Pancreas (tissue), 10 donors: Measurements from ENCODE around the gene OR6B1. TPM values are rescaled to one million over a fixed set of nuclear protein-coding genes. Genes with fewer than 3 reads are reported as not detected.

Experiments used
- ATAC-seq, 4 donors: fragments of 200-7000 bp; cut with Tn5 transposase; one replicate each; pipeline versions ENCODE4 v1.8.0 to v1.9.1; 2020; ENCODE audit warnings: mild to moderate bottlenecking in 4 of 4, moderate library complexity in 4 of 4
- DNase-seq, 6 donors: peaks; one replicate each; pipeline ENCODE4 v3.0.0-alpha.2; 2020
- FAIRE-seq: peaks from 2 replicates; lab custom pipeline; 2012; peaks lifted over from hg19 to GRCh38; lab: Jason Lieb, UNC
- H3K27ac ChIP-seq, 4 donors: fragments of 200-600 bp; sonication (generic); 1 replicate in 3 of 4; 2 replicates in 1 of 4; pipeline versions ENCODE4 v1.5.0 to v1.8.0; 2020
- H3K27me3 ChIP-seq, 4 donors: fragments of 200-600 bp; one replicate each; pipeline ENCODE4 v1.8.0; 2021
- H3K36me3 ChIP-seq, 3 donors: fragments of 200-600 bp; sonication (generic) in 1 of 3; one replicate each; pipeline versions ENCODE4 v1.5.0 to v1.8.0; 2020 to 2021
- H3K4me1 ChIP-seq, 3 donors: fragments of 200-600 bp; one replicate each; pipeline ENCODE4 v1.8.0; 2021
- H3K4me3 ChIP-seq, 4 donors: fragments of 200-600 bp; sonication (generic) in 2 of 4; one replicate each; pipeline versions ENCODE4 v1.5.0 to v1.8.0; 2020 to 2021
- H3K9me3 ChIP-seq, 4 donors: fragments of 200-600 bp; one replicate each; pipeline ENCODE4 v1.8.0; 2021
- CTCF ChIP-seq, 4 donors: fragments of 200-600 bp; sonication (generic) in 3 of 4; IDR thresholded peaks; one replicate each; pipeline versions ENCODE4 v1.5.0 to v1.8.0; 2021; ENCODE audit warnings: antibody characterized with exemption in 4 of 4
- WGBS, 2 donors: extraction: QIAGEN DNeasy Blood & Tissue Kit; methylation state at CpG; one replicate each; pipeline ENCODE4 v1.1.7; 2013; 5-methylcytosine and 5-hydroxymethylcytosine counted together
- intact Hi-C, 3 donors: fragments of 100-400 bp; cut with DNase I; formaldehyde crosslinking; loops; one replicate each; pipeline versions ENCODE4 v1.11.1 to v1.14.2; 2022
- polyA plus RNA-seq, 2 donors: library from polyadenylated mRNA; stranded (reverse); fragments of 200-250 nt; gene quantifications; one replicate each; pipeline ENCODE4 v1.2.3, GENCODE V29; 2013
- total RNA-seq, 6 donors: library from RNA; stranded (reverse); fragmentation: NEBNext Ultra II Directional in 4 of 6; extraction: Animal tissue kit (Norgen Biotek cat#: 25700) in 4 of 6; gene quantifications; one replicate each; pipeline versions ENCODE4 v1.2.1 to v1.2.4, GENCODE V29; 2021 to 2023
- donor health status: healthy with polysubstance abuse.
- donor health status: DM: no; HTN: no; CAD: no; lungs with moderate emphysema.
- donor health status: DM: no; HTN: no; CAD: no.
- donor health status: control.
- donor health status: control.
- donor health status: Bipolar disorder and iron deficiency.
- donor health status: DM: yes; HTN: yes; CAD: no.
- donor health status: DM: no; HTN: no; CAD: no.
- donor health status: DM: no; HTN: no; CAD: no.
- donor health status: DM: yes; HTN: yes; CAD: no.

The OR6B1 gene
- total and polyA plus RNA-seq, 8 donors: not detected

DNA sequence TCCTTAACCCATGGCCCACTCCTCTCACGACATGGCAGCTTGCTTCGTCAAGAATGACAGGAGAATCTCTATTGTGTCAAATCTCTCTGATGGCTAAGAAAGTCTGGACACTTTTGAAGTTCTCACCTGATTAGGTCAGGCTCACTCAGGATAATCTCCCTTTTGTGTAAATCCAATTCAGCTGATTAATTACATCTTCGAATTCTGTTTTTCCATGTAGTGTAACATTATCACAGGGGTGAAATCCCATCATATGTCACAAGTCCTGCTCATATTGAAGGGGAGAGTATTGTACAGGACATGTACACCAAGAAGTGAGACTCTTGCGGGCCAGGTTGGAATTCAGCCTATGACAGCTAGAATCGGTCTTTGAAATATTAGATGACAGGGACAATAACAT is 16.2 kb upstream of the OR6B1 start:
- peaks cover 0 to 7% (median 5%) of the 10 kb centered on the region in 3 donors for H3K4me1 ChIP-seq
- no peak for TF ChIP-seq CTCF (IDR thresholded peaks at IDR 0.05)
- WGBS, 2 donors: 90 to 93% methylated on average over 5 of the region's 5 CpGs
- no peaks in the 10 kb centered on the region for H3K27me3 ChIP-seq
- no peak overlapping the region for H3K4me3 ChIP-seq
- no peak overlapping the region for H3K27ac ChIP-seq
- FAIRE-seq: no peak
- DNase-seq: no peak
- no peaks in the 10 kb centered on the region for H3K9me3 ChIP-seq
- ATAC-seq: no peak
- no peaks in the 10 kb centered on the region for H3K36me3 ChIP-seq
- intact Hi-C loops: no loop called here

GRCh38 chr7:143987513-143987912 is 12.6 kb upstream of the OR6B1 start:
- H3K27me3 ChIP-seq: no peaks in the 10 kb centered on the region
- intact Hi-C loops: no loop called here

GRCh38 chr7:143988976-143989745 is 11.0 kb upstream of the OR6B1 start:
- ATAC-seq (peak in 1 of 4 donors; percentile 46), DNase-seq (no peak)
- WGBS, 2 donors: 73 to 75% methylated on average over 5 of the region's 5 CpGs

More at GRCh38 chr7:143987513-143987912, 12.6 kb upstream of the OR6B1 start:
- ATAC-seq (no peak), DNase-seq (no peak), FAIRE-seq (no peak)
- Histone ChIP-seq H3K36me3 (no peaks in the 10 kb centered on the region), H3K4me3 (no peak overlapping the region), H3K27ac (no peak overlapping the region), H3K4me1 (no peaks in the 10 kb centered on the region), H3K9me3 (no peaks in the 10 kb centered on the region)
- no peak for TF ChIP-seq CTCF (IDR thresholded peaks at IDR 0.05)

GRCh38 chr7:143992670-143993069 is 7.5 kb upstream of the OR6B1 start:
- no peaks in the 10 kb centered on the region for H3K9me3 ChIP-seq
- ATAC-seq: no peak
- FAIRE-seq: no peak

More at GRCh38 chr7:143988976-143989745, 11.0 kb upstream of the OR6B1 start:
- Histone ChIP-seq H3K27ac (no peak overlapping the region), H3K36me3 (no peaks in the 10 kb centered on the region), H3K27me3 (no peaks in the 10 kb centered on the region), H3K4me1 (no peaks in the 10 kb centered on the region), H3K4me3 (no peak overlapping the region), H3K9me3 (no peaks in the 10 kb centered on the region)
- no peak for FAIRE-seq
- intact Hi-C loops: no loop called here
- TF ChIP-seq CTCF (IDR thresholded peaks at IDR 0.05): no peak

More at GRCh38 chr7:143992670-143993069, 7.5 kb upstream of the OR6B1 start:
- DNase-seq: no peak
- no peaks in the 10 kb centered on the region for H3K4me1 ChIP-seq
- no peaks in the 10 kb centered on the region for H3K36me3 ChIP-seq
- no peak overlapping the region for H3K4me3 ChIP-seq
- H3K27me3 ChIP-seq: no peaks in the 10 kb centered on the region
- TF ChIP-seq CTCF (IDR thresholded peaks at IDR 0.05): no peak
- no peak overlapping the region for H3K27ac ChIP-seq
- intact Hi-C loops: no loop called here
